Measurements from ENCODE around the gene SORL1. TPM values are rescaled to one million over a fixed set of nuclear protein-coding genes. Genes with fewer than 3 reads are reported as not detected.

SORL1 gene
- polyA plus RNA-seq, 3 donors = 52.5 to 61.9 (median 59.4) TPM

GRCh38 chr11:121681550-121682268 is 229.6 kb downstream of the SORL1 start:
- H3K9me3 ChIP-seq (replicated peaks in 1 of 2; ENCODE audit: control insufficient read depth in 1 of 2, insufficient read depth in 1 of 2, low read length in 2 of 2) = no peaks in the 10 kb centered on the region
- no peak overlapping the region for H3K4me2 ChIP-seq (replicated peaks; ENCODE audit: extremely low read depth, low read length, poor library complexity, severe bottlenecking)
- no peak overlapping the region for H2AFZ ChIP-seq (ENCODE audit: insufficient read depth, low read depth, low read length, poor library complexity, severe bottlenecking)
- Mint-ChIP-seq H3K36me3 (no peaks in the 10 kb centered on the region), H3K4me3 (no peak overlapping the region), H3K9me3 (peaks cover 0 to 3% (median 2%) of the 10 kb centered on the region in 7 donors), H3K27me3 (ENCODE audit: low read depth in 3 of 3) (peaks cover 2 to 6% (median 4%) of the 10 kb centered on the region in 3 donors), H3K27ac (no peak overlapping the region), H3K4me1 (no peaks in the 10 kb centered on the region)
- intact Hi-C loops (cut with micrococcal nuclease) = no loop called here
- no peak for TF ChIP-seq CTCF (IDR thresholded peaks at IDR 0.05)
- no peaks in the 10 kb centered on the region for H4K20me1 ChIP-seq (ENCODE audit: insufficient read depth, low read length)
- no peaks in the 10 kb centered on the region for H3K36me3 ChIP-seq (replicated peaks in 1 of 2; ENCODE audit: control insufficient read depth in 1 of 2, insufficient read depth in 2 of 2, low read length in 2 of 2)
- no peak overlapping the region for H3K9ac ChIP-seq (ENCODE audit: insufficient read depth, low read length, poor library complexity, severe bottlenecking)
- no peak for DNase-seq
- H3K27me3 ChIP-seq (ENCODE audit: control insufficient read depth in 2 of 2, insufficient read depth in 2 of 2, low read length in 2 of 2) = no peaks in the 10 kb centered on the region
- 100% methylated on average over 1 of the region's 1 CpG for WGBS (ENCODE audit: insufficient coverage)
- H3K4me1 ChIP-seq (ENCODE audit: control insufficient read depth in 1 of 2, insufficient read depth in 2 of 2, low read length in 2 of 2) = peaks cover 0 to 6% of the 10 kb centered on the region in 2 donors
- H3K4me3 ChIP-seq (replicated peaks in 1 of 3; ENCODE audit: low read depth in 2 of 3, low read length in 3 of 3) = no peak overlapping the region
- H3K79me2 ChIP-seq (ENCODE audit: insufficient read depth, low read length) = no peaks in the 10 kb centered on the region
- H3K27ac ChIP-seq (ENCODE audit: low read depth in 1 of 2, low read length in 2 of 2) = no peak overlapping the region

Other genes starting within 250 kb of the SORL1 start
- 1 to 10 TPM; 6.4 to 8.3 (median 8.3) TPM for gene SC5D, start 159.5 kb upstream of the SORL1 start, polyA plus RNA-seq

All from CD14-positive monocyte (primary cell).